K562 (cell line): ENCODE results near the gene PCYT1A. TPM values are rescaled to one million over a fixed set of nuclear protein-coding genes. Genes with fewer than 3 reads are reported as not detected.
A peak's percentile ranks its signal among the peaks of the same experiment; 100 is the strongest.

Experiments
- CHD7 ChIP-seq: fragments of 200-600 bp; sonication (generic); IDR thresholded peaks from one replicate; pipeline ENCODE4 v1.6.1; 2012; ENCODE audit warnings: mild to moderate bottlenecking, low read depth, low read length, inconsistent platforms
- DNMT1 ChIP-seq: fragments of 450-650 bp; IDR thresholded peaks from 2 replicates; pipeline ENCODE4 v1.6.1; 2016; ENCODE audit warnings: antibody characterized with exemption, mild to moderate bottlenecking
- GABPA ChIP-seq: fragments of 200-800 bp; sonication (Bioruptor generic); conservative IDR thresholded peaks from 2 replicates; pipeline ENCODE4 v1.6.1; 2016; ENCODE audit warnings: low read depth, missing genetic modification characterization, missing compliant biosample characterization
- NCOR1 ChIP-seq: fragments of 450-650 bp; IDR thresholded peaks from 2 replicates; pipeline ENCODE4 v1.6.1; 2016; ENCODE audit warnings: mild to moderate bottlenecking, moderate library complexity
- PREB ChIP-seq: sonication (generic); formaldehyde crosslinking; IDR thresholded peaks from 2 replicates; pipeline ENCODE4 v1.8.1; 2023; ENCODE audit warnings: mild to moderate bottlenecking, missing genetic modification reagents
- RAD51 ChIP-seq: fragments of 450-650 bp; IDR thresholded peaks from 2 replicates; pipeline ENCODE4 v1.7.1; 2016; ENCODE audit warnings: low read depth, mild to moderate bottlenecking, borderline replicate concordance
- RUNX1 ChIP-seq: sonication (generic); IDR thresholded peaks from 2 replicates; pipeline ENCODE4 v1.6.1; 2016; ENCODE audit warnings: antibody characterized with exemption, low read depth
- SMAD1 ChIP-seq: fragments of 150-350 bp; IDR thresholded peaks from 2 replicates; pipeline ENCODE4 v1.6.1; 2014; ENCODE audit warnings: low read length, low read depth; ENCODE audit not compliant: partially characterized antibody
- polyA plus RNA-seq, 8 experiments: library from polyadenylated mRNA; depleted of rRNA in 4 of 8; stranded (reverse) in 5 of 8; unstranded in 3 of 8; fragments of >200 nt; fragmentation: Nextera tagmentation in 2 of 8; fragmentation: Illumina TruSeq in 1 of 8; extraction: Ambion mirVana in 2 of 8; extraction: Trizol in 1 of 8; gene quantifications; 2 replicates each; pipeline versions ENCODE4 v1.2.1 to v1.2.3, GENCODE V29; 2011 to 2014; ENCODE audit warnings: inconsistent platforms in 1 of 8, missing spikeins in 1 of 8
- total RNA-seq, 7 experiments: library from RNA; depleted of rRNA in 6 of 7; stranded (reverse); fragments of >200 nt in 6 of 7; fragmentation: Illumina TruSeq in 2 of 7; extraction: Trizol in 2 of 7; gene quantifications; 2 replicates each; pipeline versions ENCODE4 v1.2.1 to v1.2.3, GENCODE V29; 2011 to 2021; ENCODE audit warnings: low replicate concordance in 1 of 7
- TF ChIP-seq, protein P1 (sequence below): fragments of 450-650 bp; IDR thresholded peaks from 2 replicates; pipeline ENCODE4 v1.6.1; 2016; ENCODE audit warnings: antibody characterized with exemption
- TF ChIP-seq, protein P2 (sequence below): fragments of 200-400 bp; formaldehyde crosslinking; IDR thresholded peaks from 2 replicates; pipeline ENCODE4 v1.6.1; 2017; ENCODE audit warnings: mild to moderate bottlenecking, low read depth, low read length, moderate library complexity

Gene PCYT1A
- total and polyA plus RNA-seq, 9 of the 15 experiments (the other 6 are each of a cell fraction or from before 2014, with no cell fraction given): 13.4 to 62.8 (median 49.4) TPM

GRCh38 chr3:196274585-196274984 is 12.9 kb downstream of the PCYT1A start (continued):
- TF ChIP-seq CHD7: no peak
- TF ChIP-seq, protein P1, sequence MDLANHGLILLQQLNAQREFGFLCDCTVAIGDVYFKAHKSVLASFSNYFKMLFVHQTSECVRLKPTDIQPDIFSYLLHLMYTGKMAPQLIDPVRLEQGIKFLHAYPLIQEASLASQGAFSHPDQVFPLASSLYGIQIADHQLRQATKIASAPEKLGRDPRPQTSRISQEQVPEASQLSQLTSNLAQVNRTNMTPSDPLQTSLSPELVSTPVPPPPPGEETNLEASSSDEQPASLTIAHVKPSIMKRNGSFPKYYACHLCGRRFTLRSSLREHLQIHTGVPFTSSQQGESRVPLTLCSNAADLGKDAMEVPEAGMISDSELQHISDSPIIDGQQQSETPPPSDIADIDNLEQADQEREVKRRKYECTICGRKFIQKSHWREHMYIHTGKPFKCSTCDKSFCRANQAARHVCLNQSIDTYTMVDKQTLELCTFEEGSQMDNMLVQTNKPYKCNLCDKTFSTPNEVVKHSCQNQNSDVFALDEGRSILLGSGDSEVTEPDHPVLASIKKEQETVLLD: no peak
- TF ChIP-seq, protein P2, sequence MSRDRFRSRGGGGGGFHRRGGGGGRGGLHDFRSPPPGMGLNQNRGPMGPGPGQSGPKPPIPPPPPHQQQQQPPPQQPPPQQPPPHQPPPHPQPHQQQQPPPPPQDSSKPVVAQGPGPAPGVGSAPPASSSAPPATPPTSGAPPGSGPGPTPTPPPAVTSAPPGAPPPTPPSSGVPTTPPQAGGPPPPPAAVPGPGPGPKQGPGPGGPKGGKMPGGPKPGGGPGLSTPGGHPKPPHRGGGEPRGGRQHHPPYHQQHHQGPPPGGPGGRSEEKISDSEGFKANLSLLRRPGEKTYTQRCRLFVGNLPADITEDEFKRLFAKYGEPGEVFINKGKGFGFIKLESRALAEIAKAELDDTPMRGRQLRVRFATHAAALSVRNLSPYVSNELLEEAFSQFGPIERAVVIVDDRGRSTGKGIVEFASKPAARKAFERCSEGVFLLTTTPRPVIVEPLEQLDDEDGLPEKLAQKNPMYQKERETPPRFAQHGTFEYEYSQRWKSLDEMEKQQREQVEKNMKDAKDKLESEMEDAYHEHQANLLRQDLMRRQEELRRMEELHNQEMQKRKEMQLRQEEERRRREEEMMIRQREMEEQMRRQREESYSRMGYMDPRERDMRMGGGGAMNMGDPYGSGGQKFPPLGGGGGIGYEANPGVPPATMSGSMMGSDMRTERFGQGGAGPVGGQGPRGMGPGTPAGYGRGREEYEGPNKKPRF: no peak
- no peak for TF ChIP-seq DNMT1
- TF ChIP-seq RAD51: no peak
- no peak for TF ChIP-seq PREB (CRISPR knock-in tag)
- TF ChIP-seq GABPA (tag): 0 out of 2 replicates have a peak, but pooled peaks have one; percentile 21
- TF ChIP-seq NCOR1: peak; percentile 51
- no peak for TF ChIP-seq SMAD1
- TF ChIP-seq RUNX1: no peak
